Neural progenitor cell (in vitro differentiated cells): ENCODE measurements around the gene XPR1. TPM values are rescaled to one million over a fixed set of nuclear protein-coding genes. Genes with fewer than 3 reads are reported as not detected.

Source experiments
- DNase-seq: peaks from one replicate; pipeline ENCODE4 v3.0.0-alpha.2; 2016; ENCODE audit warnings: low spot score
- H2AFZ ChIP-seq: fragments of 200-600 bp; sonication (generic); replicated peaks from 2 replicates; pipeline ENCODE4 v1.6.1; 2016; ENCODE audit warnings: antibody characterized with exemption
- H3F3A ChIP-seq: fragments of 200-600 bp; sonication (generic); 2 replicates; pipeline ENCODE4 v1.6.1; 2016; ENCODE audit warnings: antibody characterized with exemption, low read depth
- H3K27ac ChIP-seq: fragments of 200-600 bp; sonication (generic); 2 replicates; pipeline ENCODE4 v1.5.1; 2016; ENCODE audit warnings: mild to moderate bottlenecking
- H3K27me3 ChIP-seq: fragments of 200-600 bp; sonication (generic); 2 replicates; pipeline ENCODE4 v1.6.1; 2016; ENCODE audit warnings: mild to moderate bottlenecking, moderate library complexity
- H3K36me3 ChIP-seq: fragments of 200-600 bp; sonication (generic); 2 replicates; pipeline ENCODE4 v1.5.1; 2016
- H3K4me1 ChIP-seq: fragments of 200-600 bp; sonication (generic); 2 replicates; pipeline ENCODE4 v1.6.1; 2016; ENCODE audit warnings: mixed run types
- H3K4me2 ChIP-seq: fragments of 200-600 bp; sonication (generic); 2 replicates; pipeline ENCODE4 v1.6.1; 2016
- H3K4me3 ChIP-seq: fragments of 200-600 bp; sonication (generic); 2 replicates; pipeline ENCODE4 v1.5.1; 2016
- H3K79me2 ChIP-seq: fragments of 200-600 bp; sonication (generic); 2 replicates; pipeline ENCODE4 v1.6.1; 2016; ENCODE audit warnings: low read depth
- H3K9ac ChIP-seq: fragments of 200-600 bp; sonication (generic); 2 replicates; pipeline ENCODE4 v1.6.1; 2016
- H3K9me3 ChIP-seq: fragments of 200-600 bp; sonication (generic); 2 replicates; pipeline ENCODE4 v1.5.1; 2016; ENCODE audit warnings: low read depth
- H4K20me1 ChIP-seq: fragments of 200-600 bp; sonication (generic); 2 replicates; pipeline ENCODE4 v1.6.1; 2016; ENCODE audit warnings: low read depth
- H3K27ac Mint-ChIP-seq: 3 replicates; pipeline ENCODE4 v1.8.0; 2021; ENCODE audit warnings: mixed read lengths
- H3K27me3 Mint-ChIP-seq: 2 replicates; pipeline ENCODE4 v1.8.0; 2022; ENCODE audit warnings: low read depth, mild to moderate bottlenecking, inconsistent platforms, moderate library complexity, mixed read lengths; ENCODE audit not compliant: insufficient read depth
- H3K36me3 Mint-ChIP-seq: 3 replicates; pipeline ENCODE4 v1.8.0; 2021; ENCODE audit warnings: mixed read lengths
- H3K4me1 Mint-ChIP-seq: 3 replicates; pipeline ENCODE4 v1.8.0; 2021; ENCODE audit warnings: mixed read lengths
- H3K4me3 Mint-ChIP-seq: 3 replicates; pipeline ENCODE4 v1.8.0; 2021; ENCODE audit warnings: mild to moderate bottlenecking, moderate library complexity, mixed read lengths
- H3K9me3 Mint-ChIP-seq: 3 replicates; pipeline ENCODE4 v1.8.0; 2020; ENCODE audit warnings: mixed read lengths
- EZH2 ChIP-seq: fragments of 200-600 bp; sonication (generic); IDR thresholded peaks from 2 replicates; pipeline ENCODE4 v1.6.1; 2017; ENCODE audit warnings: antibody characterized with exemption, mild to moderate bottlenecking, moderate library complexity
- EZH2phosphoT487 ChIP-seq: fragments of 200-600 bp; sonication (generic); IDR thresholded peaks from 2 replicates; pipeline ENCODE4 v1.6.1; 2017; ENCODE audit warnings: antibody characterized with exemption
- total RNA-seq: library from RNA; depleted of rRNA; stranded (reverse); fragments of >200 nt; gene quantifications from 2 replicates; pipeline ENCODE4 v1.2.3, GENCODE V29; 2015; ENCODE audit warnings: low replicate concordance
- TF ChIP-seq, protein P1 (sequence below): fragments of 200-600 bp; sonication (generic); IDR thresholded peaks from 2 replicates; pipeline ENCODE4 v1.5.1; 2017; ENCODE audit warnings: antibody characterized with exemption, mild to moderate bottlenecking

The XPR1 gene
- total RNA-seq, 1 donor from 2014 or later, result 75.0 TPM

DNA sequence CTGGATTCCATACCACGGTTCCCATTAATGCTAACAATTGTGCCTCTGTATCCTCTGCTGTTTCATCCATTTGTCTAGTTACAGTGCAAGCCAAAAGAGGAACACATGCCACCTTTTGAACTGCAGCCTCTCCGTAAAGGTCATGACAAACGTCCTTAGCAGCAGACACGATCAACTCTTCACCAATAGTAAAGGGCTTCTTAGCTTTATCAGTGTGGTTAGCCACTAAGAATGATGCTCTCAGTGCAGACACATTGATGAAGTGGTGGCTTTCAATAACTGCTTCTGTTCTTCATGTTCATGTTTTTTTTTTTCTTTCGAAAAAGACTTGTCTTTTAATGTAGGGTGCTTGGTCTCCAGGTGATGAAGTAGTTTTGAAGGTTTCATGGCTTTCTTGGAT, 14.3 kb downstream of the XPR1 start:
- Mint-ChIP-seq H3K4me1 (no peaks in the 10 kb centered on the region), H3K27me3 (no peaks in the 10 kb centered on the region), H3K9me3 (peaks cover 27% of the 10 kb centered on the region), H3K4me3 (no peak overlapping the region), H3K27ac (no peak overlapping the region), H3K36me3 (peaks cover 51% of the 10 kb centered on the region)
- no peak for DNase-seq
- no peak overlapping the region for H3K27ac ChIP-seq
- TF ChIP-seq EZH2, result no peak
- TF ChIP-seq, protein P1, sequence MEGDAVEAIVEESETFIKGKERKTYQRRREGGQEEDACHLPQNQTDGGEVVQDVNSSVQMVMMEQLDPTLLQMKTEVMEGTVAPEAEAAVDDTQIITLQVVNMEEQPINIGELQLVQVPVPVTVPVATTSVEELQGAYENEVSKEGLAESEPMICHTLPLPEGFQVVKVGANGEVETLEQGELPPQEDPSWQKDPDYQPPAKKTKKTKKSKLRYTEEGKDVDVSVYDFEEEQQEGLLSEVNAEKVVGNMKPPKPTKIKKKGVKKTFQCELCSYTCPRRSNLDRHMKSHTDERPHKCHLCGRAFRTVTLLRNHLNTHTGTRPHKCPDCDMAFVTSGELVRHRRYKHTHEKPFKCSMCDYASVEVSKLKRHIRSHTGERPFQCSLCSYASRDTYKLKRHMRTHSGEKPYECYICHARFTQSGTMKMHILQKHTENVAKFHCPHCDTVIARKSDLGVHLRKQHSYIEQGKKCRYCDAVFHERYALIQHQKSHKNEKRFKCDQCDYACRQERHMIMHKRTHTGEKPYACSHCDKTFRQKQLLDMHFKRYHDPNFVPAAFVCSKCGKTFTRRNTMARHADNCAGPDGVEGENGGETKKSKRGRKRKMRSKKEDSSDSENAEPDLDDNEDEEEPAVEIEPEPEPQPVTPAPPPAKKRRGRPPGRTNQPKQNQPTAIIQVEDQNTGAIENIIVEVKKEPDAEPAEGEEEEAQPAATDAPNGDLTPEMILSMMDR, result no peak
- TF ChIP-seq EZH2phosphoT487, result no peak
- no peaks in the 10 kb centered on the region for H3K36me3 ChIP-seq
- H3F3A ChIP-seq, result no peaks in the 10 kb centered on the region
- H3K4me2 ChIP-seq, result no peak overlapping the region
- no peak overlapping the region for H3K9ac ChIP-seq
- no peaks in the 10 kb centered on the region for H3K27me3 ChIP-seq
- H3K4me1 ChIP-seq, result peaks cover 3% of the 10 kb centered on the region
- no peaks in the 10 kb centered on the region for H3K9me3 ChIP-seq
- peaks cover 95% of the 10 kb centered on the region for H3K79me2 ChIP-seq
- H4K20me1 ChIP-seq, result peaks cover 3% of the 10 kb centered on the region
- H3K4me3 ChIP-seq, result no peak overlapping the region
- H2AFZ ChIP-seq, result no peak overlapping the region

DNA sequence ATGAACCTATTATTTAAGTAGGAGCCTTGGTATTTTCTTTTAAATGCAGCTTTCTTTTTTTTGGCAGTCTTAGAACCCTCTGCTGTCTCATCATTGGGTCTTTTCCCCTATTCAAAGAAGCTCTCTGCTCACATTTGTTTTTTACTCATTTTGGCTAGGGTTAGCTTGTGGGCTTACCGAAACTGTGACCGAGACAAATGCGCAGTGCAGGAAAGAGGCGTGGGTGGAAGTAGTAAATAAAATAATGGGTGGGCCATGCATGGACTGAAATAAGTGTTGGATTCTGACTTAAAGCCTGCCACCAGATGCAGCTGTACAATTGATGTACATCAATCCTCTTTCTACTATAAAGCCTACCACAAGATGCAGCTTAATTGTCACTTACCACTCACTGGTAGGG, 14.7 kb downstream of the XPR1 start:
- TF ChIP-seq, protein P1, result no peak
- H3K27me3 ChIP-seq, result no peaks in the 10 kb centered on the region
- H3K4me3 ChIP-seq, result no peak overlapping the region
- no peaks in the 10 kb centered on the region for H3K9me3 ChIP-seq
- H3K36me3 ChIP-seq, result no peaks in the 10 kb centered on the region
- Mint-ChIP-seq H3K4me3 (no peak overlapping the region), H3K27me3 (no peaks in the 10 kb centered on the region), H3K9me3 (peaks cover 27% of the 10 kb centered on the region), H3K27ac (no peak overlapping the region), H3K4me1 (no peaks in the 10 kb centered on the region), H3K36me3 (peaks cover 53% of the 10 kb centered on the region)
- H3K4me1 ChIP-seq, result peaks cover 3% of the 10 kb centered on the region
- H4K20me1 ChIP-seq, result peaks cover 3% of the 10 kb centered on the region
- peaks cover 95% of the 10 kb centered on the region for H3K79me2 ChIP-seq
- H3K4me2 ChIP-seq, result no peak overlapping the region
- no peak overlapping the region for H3K9ac ChIP-seq
- no peak for DNase-seq
- H3K27ac ChIP-seq, result no peak overlapping the region
- no peak overlapping the region for H2AFZ ChIP-seq
- no peaks in the 10 kb centered on the region for H3F3A ChIP-seq

DNA sequence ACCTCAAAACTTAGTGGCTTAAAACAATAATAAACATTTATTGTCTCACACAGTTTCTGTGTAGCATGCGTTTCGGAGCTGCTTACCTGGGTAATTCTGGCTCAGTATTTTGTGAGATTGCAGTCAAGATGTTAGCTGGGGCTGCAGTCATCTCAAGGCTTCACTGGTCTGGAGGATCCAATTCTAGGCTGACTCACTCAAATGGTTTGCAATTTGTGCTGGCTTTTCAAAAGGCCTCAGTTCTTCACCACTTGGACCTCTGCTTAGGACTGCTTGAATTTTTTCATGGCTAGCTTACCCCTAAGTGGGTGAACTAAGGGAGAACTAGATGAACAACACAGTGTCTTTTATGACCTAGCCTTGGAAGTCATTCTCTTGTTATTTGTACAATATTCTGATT, 21.0 kb downstream of the XPR1 start:
- Mint-ChIP-seq H3K4me3 (no peak overlapping the region), H3K27ac (no peak overlapping the region), H3K36me3 (peaks cover 34% of the 10 kb centered on the region), H3K9me3 (peaks cover 34% of the 10 kb centered on the region), H3K4me1 (no peaks in the 10 kb centered on the region), H3K27me3 (no peaks in the 10 kb centered on the region)
- TF ChIP-seq, protein P1, result no peak
- TF ChIP-seq EZH2 (no peak), EZH2phosphoT487 (no peak)
- no peak overlapping the region for H3K4me2 ChIP-seq
- H3K79me2 ChIP-seq, result peaks cover 66% of the 10 kb centered on the region
- no peak for DNase-seq
- no peaks in the 10 kb centered on the region for H3K4me1 ChIP-seq
- H3K27me3 ChIP-seq, result no peaks in the 10 kb centered on the region
- no peak overlapping the region for H3K9ac ChIP-seq
- H3K4me3 ChIP-seq, result no peak overlapping the region
- H2AFZ ChIP-seq, result no peak overlapping the region
- peaks cover 12% of the 10 kb centered on the region for H3K36me3 ChIP-seq
- H3K27ac ChIP-seq, result no peak overlapping the region
- H3K9me3 ChIP-seq, result peaks cover 12% of the 10 kb centered on the region
- peaks cover 14% of the 10 kb centered on the region for H3F3A ChIP-seq
- no peaks in the 10 kb centered on the region for H4K20me1 ChIP-seq

DNA sequence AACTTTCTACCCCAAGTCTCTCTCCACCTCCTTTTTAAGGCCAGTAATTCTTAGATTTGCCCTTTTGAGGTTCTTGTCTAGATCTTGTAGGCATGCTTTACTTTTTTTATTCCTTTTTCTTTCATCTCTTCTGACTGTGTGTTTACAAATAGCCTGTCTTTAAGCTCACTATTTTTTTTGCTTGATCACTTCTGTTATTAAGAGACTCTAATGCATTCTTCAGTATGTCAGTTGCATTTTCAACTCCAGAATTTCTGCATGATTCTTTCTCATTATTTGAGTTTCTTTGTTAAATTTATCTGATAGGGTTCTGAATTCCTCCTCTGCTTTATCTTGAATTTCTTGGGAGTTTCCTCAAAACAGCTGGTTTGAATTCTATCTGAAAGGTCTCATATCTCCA, 30.9 kb downstream of the XPR1 start:
- peaks cover 72% of the 10 kb centered on the region for H3K79me2 ChIP-seq
- no peaks in the 10 kb centered on the region for H3K27me3 ChIP-seq
- TF ChIP-seq EZH2phosphoT487 (no peak), EZH2 (no peak)
- TF ChIP-seq, protein P1, result no peak
- no peak for DNase-seq
- H3K9ac ChIP-seq, result no peak overlapping the region
- peaks cover 5% of the 10 kb centered on the region for H3K27me3 Mint-ChIP-seq
- H3K9me3 Mint-ChIP-seq, result peaks cover 85% of the 10 kb centered on the region
- no peak overlapping the region for H3K4me3 ChIP-seq
- peaks cover 5% of the 10 kb centered on the region for H3K36me3 ChIP-seq
- H3K27ac ChIP-seq, result no peak overlapping the region
- H3K4me3 Mint-ChIP-seq, result no peak overlapping the region
- H2AFZ ChIP-seq, result no peak overlapping the region
- no peak overlapping the region for H3K27ac Mint-ChIP-seq
- H3K4me1 ChIP-seq, result no peaks in the 10 kb centered on the region
- H3K4me1 Mint-ChIP-seq, result no peaks in the 10 kb centered on the region
- no peak overlapping the region for H3K4me2 ChIP-seq
- peaks cover 23% of the 10 kb centered on the region for H3K9me3 ChIP-seq
- no peaks in the 10 kb centered on the region for H4K20me1 ChIP-seq
- peaks cover 62% of the 10 kb centered on the region for H3K36me3 Mint-ChIP-seq
- no peaks in the 10 kb centered on the region for H3F3A ChIP-seq
